Adrenal gland (tissue), 5 donors: ENCODE measurements around the gene UBE2O.

Experiments
- POLR2A ChIP-seq, 2 donors: fragments of 450-650 bp; IDR thresholded peaks; one replicate each; pipeline ENCODE4 v1.6.1; 2017; ENCODE audit warnings: antibody characterized with exemption in 2 of 2, mild to moderate bottlenecking in 2 of 2, moderate library complexity in 1 of 2
- TF ChIP-seq, protein P1 (sequence below), 6 experiments: fragments of 450-650 bp in 4 of 6; fragments of 200-600 bp in 2 of 6; sonication (generic) in 1 of 6; IDR thresholded peaks; 1 replicate in 5 of 6; 2 replicates in 1 of 6; pipeline versions ENCODE4 v1.5.1 to v1.8.0; 2016 to 2021; ENCODE audit warnings: antibody characterized with exemption in 6 of 6, mild to moderate bottlenecking in 2 of 6, moderate library complexity in 1 of 6
- donor health status: DM: no; HTN: no; CAD: no.

DNA sequence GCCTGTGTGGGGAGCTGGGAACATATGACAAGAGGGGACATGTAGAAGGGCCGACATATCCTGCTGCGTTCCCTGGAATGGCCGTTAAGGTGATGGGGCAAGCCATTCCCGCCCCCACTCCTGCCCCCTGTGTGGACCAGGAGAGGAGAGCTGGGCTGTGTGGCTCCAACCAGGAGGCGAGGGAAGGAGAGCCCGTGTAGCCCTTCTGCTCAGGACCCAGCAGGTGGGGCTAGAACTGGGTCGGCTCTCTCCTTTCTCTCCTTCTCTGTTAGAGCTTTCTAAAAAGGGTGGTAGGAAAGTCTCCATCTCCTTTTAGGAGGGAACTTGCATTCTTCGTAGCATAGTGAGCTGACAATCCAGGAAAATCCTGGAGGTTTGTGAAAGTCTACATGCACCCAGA lies 55.8 kb downstream of the UBE2O start:
- TF ChIP-seq, protein P1, sequence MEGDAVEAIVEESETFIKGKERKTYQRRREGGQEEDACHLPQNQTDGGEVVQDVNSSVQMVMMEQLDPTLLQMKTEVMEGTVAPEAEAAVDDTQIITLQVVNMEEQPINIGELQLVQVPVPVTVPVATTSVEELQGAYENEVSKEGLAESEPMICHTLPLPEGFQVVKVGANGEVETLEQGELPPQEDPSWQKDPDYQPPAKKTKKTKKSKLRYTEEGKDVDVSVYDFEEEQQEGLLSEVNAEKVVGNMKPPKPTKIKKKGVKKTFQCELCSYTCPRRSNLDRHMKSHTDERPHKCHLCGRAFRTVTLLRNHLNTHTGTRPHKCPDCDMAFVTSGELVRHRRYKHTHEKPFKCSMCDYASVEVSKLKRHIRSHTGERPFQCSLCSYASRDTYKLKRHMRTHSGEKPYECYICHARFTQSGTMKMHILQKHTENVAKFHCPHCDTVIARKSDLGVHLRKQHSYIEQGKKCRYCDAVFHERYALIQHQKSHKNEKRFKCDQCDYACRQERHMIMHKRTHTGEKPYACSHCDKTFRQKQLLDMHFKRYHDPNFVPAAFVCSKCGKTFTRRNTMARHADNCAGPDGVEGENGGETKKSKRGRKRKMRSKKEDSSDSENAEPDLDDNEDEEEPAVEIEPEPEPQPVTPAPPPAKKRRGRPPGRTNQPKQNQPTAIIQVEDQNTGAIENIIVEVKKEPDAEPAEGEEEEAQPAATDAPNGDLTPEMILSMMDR (IDR thresholded peaks at IDR 0.05): no peak
- TF ChIP-seq POLR2A (IDR thresholded peaks at IDR 0.05): no peak
